PFSK-1 (cell line): Measurements from ENCODE around the gene DERA.

Experiments used
- FOXP2 ChIP-seq: optimal IDR thresholded peaks from 2 replicates; pipeline ENCODE3; 2011; ENCODE audit warnings: borderline replicate concordance, control low read depth, inconsistent platforms; ENCODE audit not compliant: insufficient read depth; ENCODE audit errors: extremely low read length, extremely low read depth
- POLR2AphosphoS5 ChIP-seq: IDR thresholded peaks from 2 replicates; pipeline ENCODE4 v1.6.1; 2012; ENCODE audit warnings: low read depth, mild to moderate bottlenecking, control low read depth, low read length, moderate library complexity
- REST ChIP-seq, 2 experiments: IDR thresholded peaks; 2 replicates each; pipeline versions ENCODE4 v1.6.1 to v1.8.0; 2011 to 2012; ENCODE audit warnings: low read depth in 2 of 2, low read length in 2 of 2, control low read depth in 1 of 2, inconsistent platforms in 1 of 2, mild to moderate bottlenecking in 1 of 2, moderate library complexity in 1 of 2; ENCODE audit not compliant: insufficient read depth in 1 of 2
- SIN3A ChIP-seq: IDR thresholded peaks from 2 replicates; pipeline ENCODE4 v1.6.1; 2012; ENCODE audit warnings: mild to moderate bottlenecking, low read length, moderate library complexity, borderline replicate concordance; ENCODE audit not compliant: insufficient read depth
- TAF1 ChIP-seq: IDR thresholded peaks from 2 replicates; pipeline ENCODE4 v1.6.1; 2012; ENCODE audit warnings: low read length, control low read depth, borderline replicate concordance; ENCODE audit not compliant: insufficient read depth

The DERA gene

GRCh38 chr12:16003460-16003859 is 92.3 kb downstream of the DERA start:
- no peak for TF ChIP-seq POLR2AphosphoS5
- TF ChIP-seq SIN3A, result no peak
- no peak for TF ChIP-seq REST (IDR thresholded peaks at IDR 0.05; ENCODE audit: insufficient read depth in 1 of 2, low read depth in 2 of 2, low read length in 2 of 2)
- TF ChIP-seq FOXP2, result no peak
- TF ChIP-seq TAF1, result no peak

GRCh38 chr12:16006752-16007151 is 95.6 kb downstream of the DERA start:
- TF ChIP-seq FOXP2, result no peak
- no peak for TF ChIP-seq TAF1
- no peak for TF ChIP-seq POLR2AphosphoS5

DNA sequence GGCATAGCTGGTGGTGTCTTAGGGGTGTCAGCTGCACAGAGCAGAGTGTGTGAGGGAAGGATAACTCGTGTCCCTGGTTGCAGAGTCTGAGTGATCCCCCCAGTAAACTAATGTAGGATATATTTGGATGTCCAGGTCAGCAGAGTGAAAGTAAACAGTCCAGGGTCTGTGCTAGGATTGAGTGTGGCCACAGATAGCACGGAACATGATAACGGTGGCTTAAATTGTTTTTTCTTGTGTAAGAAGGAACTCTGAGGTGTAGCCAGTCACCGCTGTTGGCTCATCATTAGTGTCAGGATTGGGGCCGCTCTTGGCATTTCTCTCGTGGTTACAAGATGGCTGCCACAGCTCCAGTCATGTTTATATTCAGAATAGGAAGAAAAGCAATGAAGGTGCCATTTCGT is 97.3 kb downstream of the DERA start:
- TF ChIP-seq TAF1 (no peak), FOXP2 (no peak), POLR2AphosphoS5 (no peak)

DNA sequence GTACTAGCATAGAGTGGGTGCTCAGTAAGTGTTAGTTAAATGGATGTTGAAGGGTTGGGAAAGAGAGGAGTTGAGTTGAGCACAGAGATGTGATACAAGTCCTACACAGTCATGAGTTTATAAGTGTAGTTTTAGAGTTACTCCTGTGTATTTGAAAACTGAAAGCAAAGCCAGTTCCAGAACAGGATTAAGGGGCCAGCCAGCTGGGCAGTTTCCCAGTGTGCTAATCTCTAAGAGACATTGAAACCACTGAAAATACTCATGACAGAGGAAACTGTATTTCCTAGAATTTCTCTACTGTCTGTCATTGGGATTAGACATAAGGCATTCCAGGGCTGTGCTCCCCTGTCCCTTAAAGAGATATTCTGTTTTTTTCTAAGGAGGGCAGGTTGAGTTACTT is 101.0 kb downstream of the DERA start:
- no peak for TF ChIP-seq TAF1
- TF ChIP-seq FOXP2, result no peak
- TF ChIP-seq SIN3A, result no peak
- no peak for TF ChIP-seq POLR2AphosphoS5
- no peak for TF ChIP-seq REST (IDR thresholded peaks at IDR 0.05; ENCODE audit: insufficient read depth in 1 of 2, low read depth in 2 of 2, low read length in 2 of 2)

DNA sequence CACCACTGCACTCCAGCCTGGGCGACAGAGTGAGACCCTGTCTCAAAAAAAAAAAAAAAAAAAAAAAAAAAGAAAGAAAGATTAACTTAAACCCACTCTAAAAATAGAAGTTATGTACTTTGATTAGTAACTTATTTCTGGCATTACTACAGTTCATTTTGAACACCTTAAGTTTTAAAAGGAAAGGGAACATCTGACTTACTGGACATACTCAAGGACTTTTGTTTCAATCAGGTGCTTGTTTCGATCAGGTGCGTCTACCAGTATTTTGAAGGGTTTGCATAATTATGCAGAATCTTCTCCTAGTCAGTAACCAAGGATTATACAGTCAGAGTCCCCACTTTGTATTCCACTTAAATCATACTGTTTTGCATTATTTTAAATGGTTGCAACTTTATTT is 105.6 kb downstream of the DERA start:
- TF ChIP-seq SIN3A, result no peak

GRCh38 chr12:16018306-16018705 is 107.2 kb downstream of the DERA start:
- TF ChIP-seq SIN3A, result no peak
- no peak for TF ChIP-seq FOXP2
- no peak for TF ChIP-seq REST (IDR thresholded peaks at IDR 0.05; ENCODE audit: insufficient read depth in 1 of 2, low read depth in 2 of 2, low read length in 2 of 2)

GRCh38 chr12:16019136-16019535 is 108.0 kb downstream of the DERA start:
- TF ChIP-seq SIN3A, result no peak

DNA sequence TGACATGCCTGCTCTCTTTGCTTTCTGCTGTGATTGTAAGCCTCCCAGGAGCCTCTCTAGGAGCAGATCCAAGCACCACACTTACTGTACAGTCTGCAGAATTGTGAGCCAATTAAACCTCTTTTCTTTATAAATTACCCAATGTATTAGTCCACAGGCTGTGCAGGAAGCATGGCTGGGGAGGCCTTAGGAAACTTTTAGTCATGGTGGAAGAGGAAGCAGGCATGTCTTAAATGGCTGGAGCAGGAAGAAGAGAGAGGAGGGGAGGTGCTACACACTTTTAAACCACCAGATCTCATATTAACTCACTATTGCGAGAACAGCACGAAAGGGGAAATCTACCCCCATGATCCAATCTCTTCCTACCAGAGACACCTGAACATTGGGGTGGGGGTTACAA is 108.9 kb downstream of the DERA start:
- no peak for TF ChIP-seq REST (IDR thresholded peaks at IDR 0.05; ENCODE audit: insufficient read depth in 1 of 2, low read depth in 2 of 2, low read length in 2 of 2)
- no peak for TF ChIP-seq SIN3A
- TF ChIP-seq FOXP2, result no peak
- TF ChIP-seq TAF1, result no peak
- TF ChIP-seq POLR2AphosphoS5, result no peak
